H1 (cell line): Measurements from ENCODE around the gene PIGT. TPM values are rescaled to one million over a fixed set of nuclear protein-coding genes. Genes with fewer than 3 reads are reported as not detected.

Experiments
- CTCF ChIA-PET: fragments of 300-600 bp; sonication (Branson Sonifier 250); formaldehyde crosslinking; loops from one replicate; lab custom pipeline; 2021; ENCODE audit not compliant: partially characterized antibody; lab: Charles Lee
- POLR2A ChIA-PET: fragments of 300-600 bp; sonication (Branson Sonifier 250); formaldehyde crosslinking; loops from one replicate; lab custom pipeline; 2021; ENCODE audit warnings: inconsistent platforms; ENCODE audit not compliant: partially characterized antibody; lab: Charles Lee
- DNase-seq, 2 experiments: peaks; one replicate each; pipeline versions ENCODE4 v3.0.0 to v3.0.0-alpha.2; 2010 to 2022; ENCODE audit warnings: low spot score in 2 of 2, low read depth in 1 of 2, mixed read lengths in 1 of 2
- FAIRE-seq: peaks from 2 replicates; lab custom pipeline; 2011; peaks lifted over from hg19 to GRCh38; lab: Jason Lieb, UNC
- H2AFZ ChIP-seq: 2 replicates; pipeline ENCODE4 v1.8.1; 2012; ENCODE audit warnings: low read length, inconsistent platforms
- H2AK5ac ChIP-seq: 2 replicates; pipeline ENCODE4 v1.6.1; 2013; ENCODE audit warnings: low read depth, low read length
- H2BK120ac ChIP-seq: replicated peaks from 2 replicates; pipeline ENCODE3; 2013; ENCODE audit warnings: low read depth, low read length, inconsistent platforms
- H2BK12ac ChIP-seq: 2 replicates; pipeline ENCODE4 v1.6.1; 2013; ENCODE audit warnings: low read depth, low read length
- H2BK15ac ChIP-seq: 2 replicates; pipeline ENCODE4 v1.6.1; 2013; ENCODE audit warnings: low read length
- H2BK20ac ChIP-seq: 2 replicates; pipeline ENCODE4 v1.6.1; 2013; ENCODE audit warnings: low read length
- H2BK5ac ChIP-seq: 2 replicates; pipeline ENCODE4 v1.6.1; 2013; ENCODE audit warnings: low read depth, low read length
- H3K14ac ChIP-seq: 2 replicates; pipeline ENCODE4 v1.6.1; 2013; ENCODE audit warnings: inconsistent platforms; ENCODE audit not compliant: insufficient read length
- H3K18ac ChIP-seq: 2 replicates; pipeline ENCODE4 v1.6.1; 2013; ENCODE audit warnings: low read length; ENCODE audit errors: extremely low read depth
- H3K23ac ChIP-seq: 2 replicates; pipeline ENCODE4 v1.6.1; 2013; ENCODE audit warnings: inconsistent platforms; ENCODE audit not compliant: insufficient read length
- H3K23me2 ChIP-seq: 2 replicates; pipeline ENCODE4 v1.6.1; 2013; ENCODE audit warnings: low read depth, low read length
- H3K27ac ChIP-seq: 2 replicates; pipeline ENCODE4 v1.6.1; 2011; ENCODE audit warnings: low read depth, low read length, inconsistent platforms
- H3K27me3 ChIP-seq, 4 experiments: replicated peaks in 1 of 4; 1 replicate in 1 of 4; 2 replicates in 3 of 4; pipeline versions ENCODE4 v1.6.1 to v1.8.1; 2011 to 2013; ENCODE audit warnings: low read length in 3 of 4, mild to moderate bottlenecking in 3 of 4, inconsistent platforms in 2 of 4, mixed read lengths in 2 of 4, moderate library complexity in 1 of 4; ENCODE audit not compliant: control insufficient read depth in 3 of 4, insufficient read depth in 3 of 4; ENCODE audit errors: extremely low read depth in 1 of 4
- H3K36me3 ChIP-seq, 4 experiments: 2 replicates each; pipeline versions ENCODE4 v1.6.1 to v1.8.1; 2011 to 2013; ENCODE audit warnings: mild to moderate bottlenecking in 4 of 4, low read length in 3 of 4, moderate library complexity in 2 of 4, control low read depth in 1 of 4, inconsistent platforms in 1 of 4; ENCODE audit not compliant: insufficient read depth in 4 of 4, control insufficient read depth in 2 of 4
- H3K4ac ChIP-seq: replicated peaks from 2 replicates; pipeline ENCODE3; 2013; ENCODE audit warnings: low read length, low read depth, mixed read lengths, inconsistent platforms; ENCODE audit not compliant: insufficient read length
- H3K4me1 ChIP-seq, 4 experiments: replicated peaks in 1 of 4; 1 replicate in 1 of 4; 2 replicates in 3 of 4; pipeline versions ENCODE4 v1.6.1 to v1.8.1; 2011 to 2013; ENCODE audit warnings: low read length in 3 of 4, inconsistent platforms in 2 of 4, mixed read lengths in 1 of 4; ENCODE audit not compliant: insufficient read depth in 4 of 4, control insufficient read depth in 3 of 4
- H3K4me2 ChIP-seq, 2 experiments: 2 replicates each; pipeline versions ENCODE4 v1.6.1 to v1.8.1; 2011 to 2013; ENCODE audit warnings: low read depth in 2 of 2, low read length in 2 of 2, control low read depth in 1 of 2, inconsistent platforms in 1 of 2, mild to moderate bottlenecking in 1 of 2; ENCODE audit not compliant: insufficient read depth in 1 of 2
- H3K4me3 ChIP-seq, 4 experiments: fragments of 200-600, 300-600 bp in 1 of 4; sonication (generic), shearing (Covaris generic), sonication (Bioruptor Twin) in 1 of 4; 2 replicates each; pipeline versions ENCODE4 v1.5.1 to v1.8.1; 2011 to 2016; ENCODE audit warnings: low read length in 4 of 4, low read depth in 3 of 4, control low read depth in 2 of 4, inconsistent platforms in 2 of 4, mild to moderate bottlenecking in 2 of 4, mixed read lengths in 1 of 4, moderate library complexity in 1 of 4; ENCODE audit not compliant: insufficient read depth in 2 of 4; ENCODE audit errors: extremely low read depth in 1 of 4
- H3K56ac ChIP-seq: replicated peaks from 2 replicates; pipeline ENCODE3; 2013; ENCODE audit warnings: low read depth, mild to moderate bottlenecking, mixed read lengths, low read length, inconsistent platforms; ENCODE audit not compliant: insufficient read length
- H3K79me1 ChIP-seq: 2 replicates; pipeline ENCODE4 v1.6.1; 2013; ENCODE audit warnings: low read depth, low read length, control low read depth
- H3K79me2 ChIP-seq, 2 experiments: 2 replicates each; pipeline versions ENCODE4 v1.6.1 to v1.8.1; 2012 to 2013; ENCODE audit warnings: low read length in 2 of 2, mild to moderate bottlenecking in 2 of 2, inconsistent platforms in 1 of 2; ENCODE audit not compliant: insufficient read depth in 2 of 2, control insufficient read depth in 1 of 2
- H3K9ac ChIP-seq, 4 experiments: replicated peaks in 1 of 4; 1 replicate in 1 of 4; 2 replicates in 3 of 4; pipeline versions ENCODE4 v1.6.1 to v1.8.1; 2011 to 2013; ENCODE audit warnings: low read depth in 3 of 4, low read length in 3 of 4, control low read depth in 2 of 4, mild to moderate bottlenecking in 2 of 4, moderate library complexity in 2 of 4, inconsistent platforms in 1 of 4; ENCODE audit errors: extremely low read depth in 1 of 4
- H3K9me3 ChIP-seq, 2 experiments: 2 replicates each; pipeline versions ENCODE4 v1.6.1 to v1.8.1; 2012 to 2013; ENCODE audit warnings: mild to moderate bottlenecking in 2 of 2, moderate library complexity in 2 of 2, control low read depth in 1 of 2, inconsistent platforms in 1 of 2, low read depth in 1 of 2, low read length in 1 of 2, mixed read lengths in 1 of 2; ENCODE audit not compliant: insufficient read depth in 2 of 2
- H4K20me1 ChIP-seq, 2 experiments: replicated peaks in 1 of 2; 2 replicates each; pipeline versions ENCODE3 to v1.8.1; 2011 to 2013; ENCODE audit warnings: inconsistent platforms in 2 of 2, low read length in 2 of 2, mild to moderate bottlenecking in 1 of 2; ENCODE audit not compliant: insufficient read depth in 2 of 2, control insufficient read depth in 1 of 2
- H4K5ac ChIP-seq: 2 replicates; pipeline ENCODE4 v1.6.1; 2013; ENCODE audit warnings: low read length, low read depth, mixed read lengths, inconsistent platforms; ENCODE audit not compliant: insufficient read length
- H4K8ac ChIP-seq: 2 replicates; pipeline ENCODE4 v1.8.0; 2013; ENCODE audit warnings: mild to moderate bottlenecking, moderate library complexity, low read length, inconsistent platforms; ENCODE audit not compliant: insufficient read depth; ENCODE audit errors: extremely low read depth
- H4K91ac ChIP-seq: replicated peaks from 2 replicates; pipeline ENCODE3; 2013; ENCODE audit warnings: low read length, mixed read lengths, inconsistent platforms; ENCODE audit not compliant: insufficient read length
- WGBS, 2 experiments: shearing (Covaris generic) in 1 of 2; methylation state at CpG; one replicate each; pipeline versions ENCODE4 v1.1.6 to v1.1.7; 2013 to 2015; ENCODE audit warnings: low lambda C conversion rate in 2 of 2, mixed read lengths in 2 of 2, inconsistent platforms in 1 of 2, low coverage in 1 of 2, missing lambda C conversion rate in 1 of 2; ENCODE audit not compliant: insufficient replicate concordance in 2 of 2, insufficient coverage in 1 of 2, insufficient read length in 1 of 2; ENCODE audit errors: extremely low coverage in 1 of 2, missing lambda C conversion rate in 1 of 2; 5-methylcytosine and 5-hydroxymethylcytosine counted together
- polyA plus RNA-seq, 7 experiments: library from polyadenylated mRNA; depleted of rRNA in 3 of 7; stranded (reverse) in 5 of 7; unstranded in 2 of 7; fragments of >200 nt in 5 of 7; fragments of 200-250 nt in 2 of 7; gene quantifications; 1 replicate in 5 of 7; 2 replicates in 1 of 7; 4 replicates in 1 of 7; pipeline versions ENCODE4 v1.2.1 to v1.2.3, GENCODE V29; 2011 to 2013; ENCODE audit warnings: missing spikeins in 2 of 7, mixed read lengths in 2 of 7
- total RNA-seq: library from RNA; stranded (reverse); fragmentation: NEBNext Ultra II Directional; extraction: Animal tissue kit (Norgen Biotek cat#: 25700); gene quantifications from 2 replicates; pipeline ENCODE4 v1.2.1, GENCODE V29; 2021

PIGT gene
- total and polyA plus RNA-seq, 2 of the 8 experiments (the other 6 are each of a cell fraction or from before 2014, with no cell fraction given): 66.0 to 89.7 TPM

DNA sequence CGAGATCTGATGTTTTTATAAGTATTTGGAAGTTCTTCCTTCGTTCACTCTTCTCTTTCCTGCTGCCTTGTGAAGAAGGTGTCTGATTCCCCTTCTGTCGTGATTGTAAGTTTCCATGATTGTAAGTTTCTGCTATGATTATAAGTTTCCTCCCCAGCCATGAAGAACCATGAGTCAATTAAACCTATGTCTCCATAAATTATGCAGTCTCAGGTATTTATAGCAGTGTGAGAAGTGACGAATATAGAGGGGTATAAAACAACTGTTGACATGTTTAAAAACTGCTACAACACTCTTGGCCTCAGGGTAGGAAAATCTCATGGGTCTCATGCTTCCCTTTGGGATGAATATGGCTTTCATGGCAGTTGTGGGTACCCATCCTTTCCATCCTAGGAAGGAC lies 47.8 kb downstream of the PIGT start:
- Histone ChIP-seq H3K4me1 (peaks cover 0 to 6% (median 2%) of the 10 kb centered on the region in 4 experiments; a peak in 4 of 7 replicates), H3K79me1 (no peaks in the 10 kb centered on the region), H3K9ac (no peak overlapping the region), H4K8ac (no peak overlapping the region), H2BK5ac (no peak overlapping the region), H4K91ac (no peak overlapping the region), H3K23me2 (no peaks in the 10 kb centered on the region), H2BK120ac (no peak overlapping the region), H3K79me2 (no peaks in the 10 kb centered on the region), H3K23ac (no peak overlapping the region), H3K36me3 (no peaks in the 10 kb centered on the region), H3K56ac (no peak overlapping the region), H3K14ac (no peak overlapping the region), H4K5ac (no peak overlapping the region), H3K27ac (no peak overlapping the region), H2BK15ac (no peak overlapping the region), H3K4me3 (no peak overlapping the region), H2BK12ac (no peak overlapping the region), H3K27me3 (no peaks in the 10 kb centered on the region), H3K18ac (no peak overlapping the region), H4K20me1 (no peaks in the 10 kb centered on the region), H2AFZ (no peak overlapping the region), H3K9me3 (no peaks in the 10 kb centered on the region), H2AK5ac (no peak overlapping the region), H3K4ac (no peak overlapping the region), H2BK20ac (no peak overlapping the region), H3K4me2 (no peak overlapping the region)
- WGBS, 2 experiments: 93% methylated on average over 4 of the region's 4 CpGs; no CpG with 5 or more reads in 1 of the 2 experiments
- FAIRE-seq (no peak), DNase-seq (no peak)
- CTCF ChIA-PET: interaction anchor here (0.8 to 18.5 kb wide), 7 partner anchors 14 to 336 kb away, joined by 4 to 317 read pairs (median 21); no protein-coding TSS in a partner anchor
- POLR2A ChIA-PET: no interaction called here
